Breast epithelium (tissue), 3 donors: ENCODE results near the gene ZMIZ1.

ENCODE experiments used
- POLR2A ChIP-seq: fragments of 450-650 bp; IDR thresholded peaks from one replicate; pipeline ENCODE4 v1.6.1; 2016; ENCODE audit warnings: antibody characterized with exemption, mild to moderate bottlenecking, moderate library complexity
- POLR2AphosphoS5 ChIP-seq, 3 donors: sonication (generic); formaldehyde crosslinking; IDR thresholded peaks; one replicate each; pipeline ENCODE4 v1.6.1; 2017; ENCODE audit warnings: antibody characterized with exemption in 3 of 3
- TF ChIP-seq, protein P1 (sequence below), 3 donors: fragments of 450-650 bp; IDR thresholded peaks; one replicate each; pipeline ENCODE4 v1.5.1; 2016 to 2017; ENCODE audit warnings: antibody characterized with exemption in 3 of 3, mild to moderate bottlenecking in 3 of 3, moderate library complexity in 3 of 3

DNA sequence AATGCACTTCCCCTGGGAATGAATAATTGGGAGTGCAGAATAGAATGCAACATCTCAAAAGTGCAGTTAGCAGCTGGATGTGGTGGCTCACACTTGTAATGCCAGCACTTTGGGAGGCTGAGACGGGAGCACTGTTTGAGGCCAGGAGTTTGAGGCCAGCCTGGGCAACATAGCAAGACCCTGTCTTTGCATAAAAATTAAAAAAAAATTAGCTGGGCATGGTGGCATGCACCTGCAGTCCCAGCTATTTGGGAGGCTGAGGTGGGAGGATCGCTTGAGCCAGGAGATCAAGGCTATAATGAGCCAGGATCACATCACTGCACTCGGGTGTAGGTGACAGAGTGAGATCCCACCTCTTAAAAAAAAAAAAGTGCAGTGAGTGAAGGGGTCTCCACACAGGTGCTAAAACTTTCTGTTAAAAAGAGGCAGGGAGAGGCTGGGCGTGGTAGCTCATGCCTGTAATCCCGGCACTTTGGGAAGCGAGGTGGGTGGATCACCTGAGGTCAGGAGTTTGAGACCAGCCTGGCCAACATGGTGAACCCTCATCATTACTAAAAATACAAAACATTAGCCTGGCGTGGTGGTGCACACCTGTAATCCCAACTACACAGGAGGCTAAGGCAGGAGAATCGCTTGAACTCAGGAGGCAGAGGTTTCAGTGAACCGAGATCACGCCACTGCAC, 13.5 kb upstream of the ZMIZ1 start:
- TF ChIP-seq, protein P1, sequence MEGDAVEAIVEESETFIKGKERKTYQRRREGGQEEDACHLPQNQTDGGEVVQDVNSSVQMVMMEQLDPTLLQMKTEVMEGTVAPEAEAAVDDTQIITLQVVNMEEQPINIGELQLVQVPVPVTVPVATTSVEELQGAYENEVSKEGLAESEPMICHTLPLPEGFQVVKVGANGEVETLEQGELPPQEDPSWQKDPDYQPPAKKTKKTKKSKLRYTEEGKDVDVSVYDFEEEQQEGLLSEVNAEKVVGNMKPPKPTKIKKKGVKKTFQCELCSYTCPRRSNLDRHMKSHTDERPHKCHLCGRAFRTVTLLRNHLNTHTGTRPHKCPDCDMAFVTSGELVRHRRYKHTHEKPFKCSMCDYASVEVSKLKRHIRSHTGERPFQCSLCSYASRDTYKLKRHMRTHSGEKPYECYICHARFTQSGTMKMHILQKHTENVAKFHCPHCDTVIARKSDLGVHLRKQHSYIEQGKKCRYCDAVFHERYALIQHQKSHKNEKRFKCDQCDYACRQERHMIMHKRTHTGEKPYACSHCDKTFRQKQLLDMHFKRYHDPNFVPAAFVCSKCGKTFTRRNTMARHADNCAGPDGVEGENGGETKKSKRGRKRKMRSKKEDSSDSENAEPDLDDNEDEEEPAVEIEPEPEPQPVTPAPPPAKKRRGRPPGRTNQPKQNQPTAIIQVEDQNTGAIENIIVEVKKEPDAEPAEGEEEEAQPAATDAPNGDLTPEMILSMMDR (IDR thresholded peaks at IDR 0.05), result no peak
- TF ChIP-seq POLR2A (no peak), POLR2AphosphoS5 (IDR thresholded peaks at IDR 0.05) (no peak)
